Parathyroid adenoma (tissue), 2 donors: Measurements from ENCODE around the gene LCOR.

Experiments
- H2AFZ ChIP-seq: fragments of 300-600 bp; sonication (generic); one replicate; pipeline ENCODE4 v1.7.0; 2017; ENCODE audit warnings: antibody characterized with exemption, mild to moderate bottlenecking
- H3K27ac ChIP-seq: fragments of 300-600 bp; sonication (generic); one replicate; pipeline ENCODE4 v1.7.0; 2017
- H3K27me3 ChIP-seq: fragments of 300-600 bp; sonication (generic); one replicate; pipeline ENCODE4 v1.7.0; 2017; ENCODE audit warnings: low read length; ENCODE audit not compliant: control insufficient read depth, insufficient read depth
- H3K36me3 ChIP-seq: fragments of 300-600 bp; sonication (generic); one replicate; pipeline ENCODE4 v1.7.0; 2017; ENCODE audit warnings: low read length; ENCODE audit not compliant: control insufficient read depth, insufficient read depth
- H3K4me1 ChIP-seq: fragments of 300-600 bp; sonication (generic); one replicate; pipeline ENCODE4 v1.7.0; 2017; ENCODE audit warnings: control low read depth
- H3K4me2 ChIP-seq: fragments of 300-600 bp; sonication (generic); one replicate; pipeline ENCODE4 v1.7.0; 2017; ENCODE audit warnings: low read length
- H3K4me3 ChIP-seq: fragments of 300-600 bp; sonication (generic); one replicate; pipeline ENCODE4 v1.7.0; 2017; ENCODE audit warnings: low read depth, low read length
- H3K79me2 ChIP-seq: fragments of 300-600 bp; sonication (generic); one replicate; pipeline ENCODE4 v1.7.0; 2017; ENCODE audit warnings: control low read depth
- H3K9ac ChIP-seq: fragments of 300-600 bp; sonication (generic); one replicate; pipeline ENCODE4 v1.7.0; 2017; ENCODE audit warnings: mild to moderate bottlenecking
- H3K9me3 ChIP-seq: fragments of 300-600 bp; sonication (generic); one replicate; pipeline ENCODE4 v1.7.0; 2017; ENCODE audit warnings: low read length; ENCODE audit not compliant: control insufficient read depth
- CTCF ChIP-seq: fragments of 300-600 bp; sonication (generic); IDR thresholded peaks from one replicate; pipeline ENCODE4 v1.7.0; 2017; ENCODE audit warnings: antibody characterized with exemption, mild to moderate bottlenecking
- donor health status: primary hyperparathyroidism.

Gene LCOR

GRCh38 chr10:97004591-97004990, 172.5 kb downstream of the LCOR start:
- Histone ChIP-seq H3K4me3 (no peak overlapping the region), H3K27me3 (no peaks in the 10 kb centered on the region), H3K9me3 (peaks cover 3% of the 10 kb centered on the region), H3K9ac (no peak overlapping the region), H3K27ac (no peak overlapping the region), H3K36me3 (peaks cover 3% of the 10 kb centered on the region), H3K4me2 (no peak overlapping the region), H3K79me2 (no peaks in the 10 kb centered on the region), H3K4me1 (no peaks in the 10 kb centered on the region), H2AFZ (no peak overlapping the region)
- no peak for TF ChIP-seq CTCF

GRCh38 chr10:97005349-97005748, 173.3 kb downstream of the LCOR start:
- no peak overlapping the region for H2AFZ ChIP-seq
- H3K36me3 ChIP-seq, result peaks cover 3% of the 10 kb centered on the region
- H3K4me3 ChIP-seq, result no peak overlapping the region

GRCh38 chr10:97006364-97006763, 174.3 kb downstream of the LCOR start:
- H3K79me2 ChIP-seq, result no peaks in the 10 kb centered on the region
- H3K27me3 ChIP-seq, result no peaks in the 10 kb centered on the region
- no peak overlapping the region for H3K4me2 ChIP-seq
- no peak for TF ChIP-seq CTCF
- H3K4me3 ChIP-seq, result no peak overlapping the region
- no peak overlapping the region for H3K9ac ChIP-seq
- peaks cover 3% of the 10 kb centered on the region for H3K9me3 ChIP-seq
- H3K36me3 ChIP-seq, result peaks cover 3% of the 10 kb centered on the region
- H2AFZ ChIP-seq, result no peak overlapping the region
- no peak overlapping the region for H3K27ac ChIP-seq
- no peaks in the 10 kb centered on the region for H3K4me1 ChIP-seq

More at GRCh38 chr10:97005349-97005748, 173.3 kb downstream of the LCOR start:
- no peak for TF ChIP-seq CTCF
- Histone ChIP-seq H3K27ac (no peak overlapping the region), H3K4me2 (no peak overlapping the region), H3K4me1 (no peaks in the 10 kb centered on the region), H3K79me2 (no peaks in the 10 kb centered on the region), H3K27me3 (no peaks in the 10 kb centered on the region), H3K9me3 (peaks cover 3% of the 10 kb centered on the region), H3K9ac (no peak overlapping the region)

- Histone ChIP-seq H3K4me1 (no peaks in the 10 kb centered on the region), H3K36me3 (peaks cover 3% of the 10 kb centered on the region), H3K27me3 (no peaks in the 10 kb centered on the region), H3K4me3 (no peak overlapping the region), H3K27ac (no peak overlapping the region), H3K79me2 (no peaks in the 10 kb centered on the region), H3K9me3 (peaks cover 3% of the 10 kb centered on the region), H3K4me2 (no peak overlapping the region), H3K9ac (no peak overlapping the region), H2AFZ (no peak overlapping the region)
- TF ChIP-seq CTCF, result no peak
Measured at GRCh38 chr10:97007417-97007816, 175.3 kb downstream of the LCOR start.

GRCh38 chr10:97010695-97011206, 178.7 kb downstream of the LCOR start:
- no peaks in the 10 kb centered on the region for H3K27me3 ChIP-seq
- H3K27ac ChIP-seq, result no peak overlapping the region
- peaks cover 3% of the 10 kb centered on the region for H3K9me3 ChIP-seq
- no peak overlapping the region for H2AFZ ChIP-seq
- H3K4me1 ChIP-seq, result no peaks in the 10 kb centered on the region
- no peak overlapping the region for H3K9ac ChIP-seq
- TF ChIP-seq CTCF, result no peak
- H3K36me3 ChIP-seq, result peaks cover 3% of the 10 kb centered on the region
- H3K4me2 ChIP-seq, result no peak overlapping the region
- no peaks in the 10 kb centered on the region for H3K79me2 ChIP-seq
- no peak overlapping the region for H3K4me3 ChIP-seq
